Caki2 (cell line): ENCODE measurements around the gene FEZ2. TPM values are rescaled to one million over a fixed set of nuclear protein-coding genes. Genes with fewer than 3 reads are reported as not detected.

ENCODE experiments used
- DNase-seq: peaks from one replicate; pipeline ENCODE4 v3.0.0-alpha.2; 2015; ENCODE audit warnings: low read depth
- in situ Hi-C: cut with HindIII; loops from 2 replicates; pipeline ENCODE4 v1.10.0; 2016; ENCODE audit warnings: low sequenced_read_pairs, low pct_unique_long_range_greater_than_20kb, mixed read lengths
- total RNA-seq: library from RNA; depleted of rRNA; stranded (reverse); fragments of >200 nt; shearing (Covaris generic); gene quantifications from 2 replicates; pipeline ENCODE4 v1.2.3, GENCODE V29; 2014; ENCODE audit warnings: low replicate concordance

Gene FEZ2
- total RNA-seq, 1 experiment from 2014 or later: 52.6 TPM

DNA sequence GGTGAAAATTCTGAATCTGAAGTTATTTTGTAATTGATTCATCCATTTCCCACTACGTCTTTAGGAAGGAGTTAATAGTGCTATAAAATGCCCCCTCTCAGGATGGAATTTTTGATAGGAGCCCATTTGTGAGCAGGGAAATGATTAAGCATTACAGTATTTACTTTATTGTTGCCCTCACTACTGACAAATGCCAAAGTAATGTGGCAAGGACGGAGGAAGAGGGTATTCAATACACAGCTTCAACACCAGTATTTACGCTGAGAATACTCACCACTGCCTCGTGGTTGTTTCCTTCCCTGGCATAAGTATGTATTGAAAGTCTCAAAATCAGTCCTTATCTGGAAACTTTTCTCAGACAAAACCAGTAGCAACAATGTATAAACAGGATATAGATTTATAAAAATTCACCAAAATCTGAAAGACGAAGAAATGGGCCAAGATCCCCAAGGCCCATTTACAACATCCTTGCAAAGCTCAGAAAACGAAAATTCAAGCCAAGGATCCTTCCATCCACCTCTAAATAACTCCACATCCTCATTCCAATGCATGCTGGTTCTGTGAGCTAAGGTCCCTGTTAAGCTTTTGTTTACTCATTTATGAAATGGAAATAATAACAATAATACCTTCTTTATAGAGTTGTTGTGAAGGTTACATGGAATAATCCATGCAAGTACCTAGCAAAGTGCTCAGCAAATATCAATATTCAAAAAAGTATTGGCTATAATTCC is 29.3 kb downstream of the FEZ2 start:
- in situ Hi-C loops: no loop called here
- DNase-seq: no peak

DNA sequence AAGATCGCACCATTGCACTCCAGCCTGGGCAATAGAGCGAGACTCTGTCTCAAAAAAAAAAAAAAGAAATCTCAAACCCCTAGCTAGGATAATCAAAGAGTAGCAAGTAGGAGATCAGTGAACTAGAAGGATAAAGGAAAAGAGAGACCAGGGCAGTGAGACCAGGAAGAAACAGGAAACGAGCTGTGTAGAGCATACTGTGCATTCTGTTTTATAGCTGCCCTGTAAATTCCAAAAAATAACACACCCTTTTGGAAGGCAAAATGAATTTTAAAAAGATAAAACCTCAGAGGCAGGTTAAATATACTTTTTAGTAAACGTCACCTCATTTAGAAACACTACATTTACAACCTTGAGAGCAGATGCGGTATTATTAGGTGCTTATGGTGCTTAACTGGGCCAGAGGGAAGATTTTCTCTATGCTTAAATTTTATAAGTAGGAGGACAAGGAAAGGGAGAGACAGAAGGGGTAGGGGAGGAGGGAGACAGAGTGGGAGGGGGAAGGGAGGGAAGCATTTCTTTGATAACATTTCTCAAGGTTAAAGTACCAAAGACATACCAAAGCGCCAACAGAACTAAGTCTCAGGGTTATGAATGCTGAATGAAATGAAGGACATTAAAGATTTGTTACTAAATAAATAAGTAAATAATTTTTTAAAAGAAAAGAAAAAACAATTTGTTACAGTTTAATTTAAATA is 30.1 kb downstream of the FEZ2 start:
- in situ Hi-C loops: no loop called here
- no peak for DNase-seq

DNA sequence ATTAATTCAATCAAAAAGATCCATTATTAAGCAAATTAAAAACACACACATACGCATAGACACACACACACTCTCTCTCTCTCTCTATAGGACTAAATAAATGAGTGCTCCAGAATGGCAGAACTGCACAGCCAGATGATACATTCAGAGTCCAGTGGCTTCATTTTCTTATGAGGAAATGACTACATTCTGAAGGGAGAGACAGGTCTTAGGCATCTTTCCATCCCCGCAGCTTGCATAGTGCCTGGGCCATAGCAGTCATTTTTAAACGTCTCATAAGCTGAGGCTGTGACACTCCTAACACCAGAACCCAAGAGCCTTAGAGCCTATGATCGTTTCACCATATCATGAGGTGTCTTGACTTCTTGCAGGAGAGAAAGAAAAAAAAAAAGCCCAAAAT is 31.1 kb downstream of the FEZ2 start:
- in situ Hi-C loops: no loop called here
- DNase-seq: no peak

DNA sequence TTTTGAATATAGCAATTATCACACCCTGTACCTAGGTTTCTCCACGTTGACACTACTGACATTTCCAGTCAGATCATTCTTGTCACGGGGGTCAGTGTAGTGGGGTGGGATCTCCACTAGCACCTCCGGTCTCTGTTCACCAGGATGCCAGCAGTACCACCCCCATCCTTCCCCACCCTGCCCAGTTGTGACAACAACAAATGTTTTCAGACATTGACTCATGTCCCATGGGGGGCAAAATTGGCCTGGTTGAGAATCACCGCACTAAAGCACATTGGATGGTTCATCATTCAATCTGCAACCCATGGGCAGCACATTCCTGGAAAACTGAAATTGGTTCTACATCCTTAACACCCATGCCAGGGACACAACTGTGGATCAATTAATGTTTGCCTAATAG is 32.3 kb downstream of the FEZ2 start:
- no peak for DNase-seq
- in situ Hi-C loops: no loop called here

DNA sequence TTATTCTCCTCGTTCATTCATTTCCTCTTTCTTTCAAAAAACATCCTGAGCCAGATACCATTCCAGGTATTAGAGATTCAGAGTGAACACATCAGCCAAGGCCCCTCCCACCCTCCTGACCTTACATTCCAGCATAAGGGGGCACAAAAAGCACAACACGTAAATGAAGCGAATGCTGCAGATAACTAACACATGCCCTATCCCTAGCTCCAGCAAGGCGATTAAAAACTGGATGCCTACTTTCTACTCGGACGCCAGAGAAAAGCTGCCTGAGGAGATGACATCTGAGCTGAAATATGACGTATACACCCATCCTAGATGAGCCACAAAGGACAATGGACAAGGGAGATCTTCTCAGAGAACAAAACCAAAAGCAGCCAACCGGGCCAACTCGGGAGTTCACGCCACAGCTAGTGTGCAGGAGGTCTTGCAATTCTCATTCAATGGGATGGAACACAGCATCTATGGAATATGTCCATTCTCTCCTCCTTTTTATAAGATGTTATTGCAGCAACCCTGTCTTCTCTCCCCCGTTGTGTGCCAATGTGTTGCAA is 33.5 kb downstream of the FEZ2 start:
- DNase-seq: no peak
- in situ Hi-C loops: no loop called here

DNA sequence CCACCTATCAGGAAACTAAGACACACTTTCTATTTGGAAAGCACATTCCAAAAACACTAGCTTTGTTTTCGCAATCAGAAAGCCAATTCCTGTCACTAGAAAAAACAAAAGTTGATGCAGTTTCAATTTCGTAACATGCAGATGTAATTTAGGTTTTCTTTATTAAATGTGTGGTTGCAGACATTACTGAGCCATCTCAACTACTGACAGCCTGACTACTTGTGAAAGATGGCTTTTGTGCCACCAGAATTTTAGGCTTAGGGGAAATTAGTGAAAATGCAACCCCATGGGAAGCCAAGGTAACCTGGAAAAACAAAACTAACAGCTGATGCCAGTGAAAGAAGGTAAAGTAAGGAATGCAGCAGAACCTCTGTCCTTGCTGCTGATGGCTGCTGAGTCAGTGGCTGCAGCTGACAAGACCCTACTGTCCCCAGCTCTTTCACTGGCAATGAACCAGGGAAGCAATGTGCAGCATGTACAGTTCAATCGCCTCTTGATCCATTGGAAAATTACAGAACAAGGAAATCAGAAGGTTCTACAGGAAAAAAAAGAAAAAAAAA is 34.9 kb downstream of the FEZ2 start:
- in situ Hi-C loops: no loop called here
- no peak for DNase-seq

DNA sequence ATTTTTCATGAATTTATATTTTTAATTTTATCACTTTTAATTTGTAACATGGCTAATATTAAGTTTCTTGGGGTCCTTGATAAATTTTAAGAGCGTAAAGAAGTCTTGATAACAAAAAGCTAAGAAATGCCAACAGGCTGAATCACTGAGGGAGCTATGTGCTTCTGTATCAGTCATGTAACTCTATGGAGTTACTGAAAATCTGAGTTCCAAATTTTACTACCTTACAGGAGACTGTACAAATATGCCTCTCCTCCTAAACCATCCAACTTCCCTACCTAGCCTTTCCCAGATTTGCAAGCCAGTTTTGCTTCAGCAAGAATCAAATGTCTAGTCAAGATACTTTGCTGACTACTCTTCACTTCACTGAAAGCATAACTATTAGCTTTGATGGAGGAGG is 35.7 kb downstream of the FEZ2 start:
- in situ Hi-C loops: no loop called here

DNA sequence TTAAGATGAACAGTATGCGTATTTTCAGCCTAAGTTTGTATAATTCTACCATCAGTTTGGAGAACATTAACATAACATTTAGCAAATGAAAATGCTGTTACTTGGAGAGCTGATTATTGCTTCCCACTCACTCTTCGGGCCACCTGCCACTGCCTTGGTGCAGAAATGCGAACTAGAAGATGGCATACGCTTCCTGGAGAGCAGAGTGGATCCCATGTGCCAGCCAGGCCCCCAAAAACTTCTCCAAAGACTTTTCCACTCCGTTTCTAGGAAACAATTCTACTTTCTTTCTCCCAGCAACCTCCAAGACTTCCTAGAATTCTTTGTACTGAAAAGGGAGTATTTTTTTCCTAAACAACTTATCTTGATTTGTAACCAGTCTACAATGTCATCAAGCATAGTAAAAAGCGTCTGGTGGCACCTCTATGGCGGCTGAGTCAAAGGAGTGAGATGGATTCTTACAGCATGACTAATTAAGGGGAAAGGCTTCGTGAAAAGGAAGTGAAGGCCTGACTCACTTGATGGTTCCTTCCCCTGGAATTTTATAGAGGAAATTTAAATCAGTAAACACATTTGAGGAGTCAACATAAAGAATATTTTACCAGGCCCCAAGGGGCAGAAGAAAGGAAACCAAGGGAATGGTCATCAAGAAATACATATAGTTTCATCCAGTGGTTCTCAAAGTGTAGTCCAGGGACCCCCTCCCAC is 36.6 kb downstream of the FEZ2 start:
- in situ Hi-C loops: no loop called here
- DNase-seq: peak; percentile 89

More for the DNA sequence above, 35.7 kb downstream of the FEZ2 start:
- DNase-seq: no peak

DNA sequence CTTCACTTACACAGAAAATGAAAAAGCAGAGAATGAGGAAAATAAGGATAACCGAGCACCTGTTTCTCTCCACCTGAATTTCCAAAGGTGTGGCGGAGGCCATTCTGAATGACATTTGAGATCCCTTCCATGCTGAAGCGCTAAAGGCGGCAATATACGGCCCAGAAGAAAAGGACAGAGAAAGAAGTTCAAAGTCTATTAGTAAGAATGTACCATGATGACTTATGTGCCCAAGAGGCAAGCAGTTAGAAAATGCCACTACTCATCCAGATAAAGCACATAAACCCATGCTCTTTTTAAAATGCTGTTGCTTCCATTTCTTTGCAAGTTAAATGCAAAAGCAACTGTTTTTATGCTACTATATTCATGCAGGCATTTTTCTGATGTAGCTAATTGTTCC is 37.2 kb downstream of the FEZ2 start:
- in situ Hi-C loops: no loop called here
- no peak for DNase-seq

DNA sequence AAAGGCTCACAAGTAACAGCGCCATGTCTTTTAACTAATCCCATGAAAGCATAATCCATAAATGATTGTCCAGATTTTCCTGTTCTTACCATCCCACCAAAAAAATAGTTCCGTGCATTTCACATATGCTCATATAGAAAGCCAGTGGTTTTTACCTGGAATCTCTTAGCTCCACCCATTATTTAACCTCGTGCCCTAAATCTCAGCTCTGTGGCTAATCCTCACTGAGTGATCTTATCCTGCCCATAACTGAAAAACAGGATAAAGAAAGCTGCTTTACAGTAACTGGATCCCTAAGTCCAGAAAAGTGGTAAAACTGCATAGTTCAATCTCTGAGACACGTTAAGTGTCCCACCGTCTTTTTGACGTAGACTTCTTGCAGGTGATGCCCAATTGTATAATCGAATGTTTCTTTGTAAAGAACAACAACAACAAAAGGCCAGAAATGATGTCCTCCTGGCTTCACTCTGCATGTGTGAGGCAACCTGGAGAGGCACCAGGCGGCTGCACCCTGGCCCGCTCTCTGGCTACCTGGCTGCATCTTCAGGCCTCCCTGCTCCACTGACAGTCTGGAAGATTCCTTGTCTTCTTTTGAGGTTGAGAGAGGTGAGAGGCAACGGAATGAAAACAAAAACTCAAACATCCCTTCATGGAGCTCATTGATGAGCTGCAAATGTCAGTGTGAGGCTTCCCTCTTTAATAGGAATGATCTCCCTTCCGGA is 38.6 kb downstream of the FEZ2 start:
- in situ Hi-C loops: no loop called here
- no peak for DNase-seq

DNA sequence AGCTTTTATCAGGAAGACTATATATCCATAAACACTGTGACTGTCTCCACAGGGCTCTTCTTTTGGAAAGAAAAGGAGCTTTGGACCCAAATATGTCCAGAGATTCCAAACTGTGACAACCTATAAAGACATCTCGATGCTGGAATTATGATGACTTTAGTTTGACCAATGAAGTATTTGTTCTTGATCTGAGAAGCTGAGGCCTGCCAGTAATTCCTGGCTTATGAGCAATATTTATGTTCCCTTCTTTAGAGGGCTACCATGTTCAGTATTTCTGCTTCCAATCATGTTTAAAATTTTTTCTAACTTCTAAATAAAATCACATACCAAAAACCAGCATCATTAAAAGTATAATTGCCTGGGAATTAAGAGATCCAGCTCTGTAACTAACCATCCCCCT is 41.1 kb downstream of the FEZ2 start:
- DNase-seq: no peak
- in situ Hi-C loops: no loop called here

DNA sequence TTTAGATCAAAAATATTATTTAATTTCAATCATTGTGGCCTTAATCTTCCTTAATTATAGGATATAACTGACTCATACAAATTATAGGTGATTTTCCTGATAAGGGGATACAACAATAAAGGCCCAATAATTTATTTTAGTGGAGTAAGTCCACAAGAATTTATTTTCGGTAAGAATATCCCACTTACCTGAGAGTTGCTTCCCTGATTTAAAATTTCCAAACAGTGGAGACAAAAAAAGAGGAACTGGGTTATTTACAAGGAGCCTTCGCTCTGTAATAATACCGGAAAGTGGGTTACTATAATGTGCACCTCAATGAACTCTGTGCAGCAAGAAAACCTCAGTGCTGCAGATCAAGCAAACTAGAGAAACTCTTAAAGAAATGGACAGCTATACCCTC is 42.2 kb downstream of the FEZ2 start:
- in situ Hi-C loops: no loop called here
- DNase-seq: no peak

DNA sequence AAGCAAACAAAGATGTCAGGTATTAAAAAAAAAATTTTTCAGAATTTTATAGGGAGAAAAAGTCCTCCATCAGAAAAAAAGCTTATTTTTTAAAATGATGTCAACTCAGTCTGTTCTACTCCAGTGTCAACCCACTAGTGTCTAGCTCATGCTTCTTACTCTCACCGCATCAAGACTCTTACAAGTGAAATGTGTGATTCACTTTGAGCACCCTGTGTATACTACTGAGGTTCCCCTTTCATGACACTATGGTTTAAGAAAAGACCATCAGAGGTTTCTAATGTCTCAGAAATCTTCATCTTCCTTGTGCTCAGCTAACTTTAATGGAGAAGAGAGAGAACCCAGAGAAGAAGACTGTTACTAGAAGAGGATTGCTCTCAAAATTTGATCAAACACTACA is 43.4 kb downstream of the FEZ2 start:
- DNase-seq: no peak

DNA sequence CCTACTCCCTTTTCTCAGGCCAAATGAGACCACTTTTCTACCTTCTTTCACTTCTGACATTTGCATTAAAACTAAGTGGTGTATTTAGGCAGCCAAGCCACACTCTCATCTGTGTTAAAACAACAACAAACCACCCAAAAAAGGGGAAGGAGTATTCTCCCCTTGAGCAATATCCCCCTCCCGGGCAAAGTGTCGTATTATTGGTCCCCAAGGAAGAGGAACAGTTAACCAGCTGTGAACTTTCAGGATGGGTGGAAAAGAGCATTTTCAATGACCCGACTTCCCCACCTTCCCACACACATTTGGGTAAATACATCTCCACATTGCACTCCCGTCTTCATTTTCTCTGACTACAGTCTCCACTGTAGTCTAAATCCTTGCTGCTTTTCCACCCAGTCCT is 44.3 kb downstream of the FEZ2 start:
- in situ Hi-C loops: no loop called here
- no peak for DNase-seq

More for the DNA sequence above, 43.4 kb downstream of the FEZ2 start:
- in situ Hi-C loops: no loop called here

DNA sequence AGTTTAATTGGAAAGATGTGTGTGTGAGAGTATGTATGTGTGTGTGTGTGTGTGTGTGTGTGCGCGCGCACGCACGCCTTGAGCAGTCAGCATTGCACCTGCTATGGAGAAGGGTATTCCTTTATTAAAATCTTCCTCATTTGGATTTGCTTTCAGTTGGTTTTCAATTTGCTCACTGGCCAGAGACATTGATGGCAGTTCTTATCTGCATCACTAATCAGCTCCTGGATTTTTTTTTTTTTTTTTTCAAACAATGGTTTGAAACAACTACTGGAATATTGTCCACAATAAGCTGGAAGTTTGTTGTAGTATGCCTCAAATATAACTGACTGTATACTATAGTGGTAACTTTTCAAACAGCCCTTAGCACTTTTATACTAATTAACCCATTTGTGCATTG is 48.0 kb downstream of the FEZ2 start:
- in situ Hi-C loops: no loop called here
- DNase-seq: no peak

DNA sequence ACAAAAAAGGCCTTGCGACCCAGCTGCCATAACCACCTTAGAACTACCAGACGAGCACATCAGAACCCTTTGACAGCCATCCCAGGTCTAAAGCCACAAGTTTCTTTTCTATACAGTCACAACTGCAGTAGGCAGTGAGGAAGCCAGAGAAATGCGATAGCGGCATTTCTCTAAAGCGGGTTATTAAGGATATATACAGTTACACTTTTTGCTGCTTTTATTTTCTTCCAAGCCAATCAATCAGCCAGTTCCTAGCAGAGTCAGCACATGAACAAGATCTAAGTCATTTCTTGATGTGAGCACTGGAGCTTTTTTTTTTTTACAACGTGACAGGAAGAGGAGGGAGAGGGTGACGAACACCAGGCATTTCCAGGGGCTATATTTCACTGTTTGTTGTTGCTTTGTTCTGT is 48.8 kb downstream of the FEZ2 start:
- no peak for DNase-seq
- in situ Hi-C loops: no loop called here

DNA sequence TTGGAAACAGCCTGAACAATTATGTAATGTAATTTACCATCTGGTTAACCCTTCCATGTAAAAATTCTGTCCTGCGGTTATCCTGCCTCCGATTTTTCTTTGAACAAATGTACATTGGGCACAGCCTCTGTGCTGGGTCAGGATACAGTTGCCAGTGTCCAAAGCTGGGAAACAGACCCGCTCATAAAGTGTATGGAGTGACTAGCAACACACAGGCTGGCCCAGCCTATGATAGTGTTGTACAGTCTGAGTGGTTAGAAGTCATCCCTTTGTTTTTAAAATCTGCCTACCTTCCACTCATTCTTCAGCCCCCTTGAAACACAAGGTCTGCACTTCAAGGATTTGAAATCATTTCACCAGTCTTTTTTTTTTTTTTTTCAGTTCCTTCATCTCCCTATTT is 50.1 kb downstream of the FEZ2 start:
- in situ Hi-C loops: no loop called here
- no peak for DNase-seq

DNA sequence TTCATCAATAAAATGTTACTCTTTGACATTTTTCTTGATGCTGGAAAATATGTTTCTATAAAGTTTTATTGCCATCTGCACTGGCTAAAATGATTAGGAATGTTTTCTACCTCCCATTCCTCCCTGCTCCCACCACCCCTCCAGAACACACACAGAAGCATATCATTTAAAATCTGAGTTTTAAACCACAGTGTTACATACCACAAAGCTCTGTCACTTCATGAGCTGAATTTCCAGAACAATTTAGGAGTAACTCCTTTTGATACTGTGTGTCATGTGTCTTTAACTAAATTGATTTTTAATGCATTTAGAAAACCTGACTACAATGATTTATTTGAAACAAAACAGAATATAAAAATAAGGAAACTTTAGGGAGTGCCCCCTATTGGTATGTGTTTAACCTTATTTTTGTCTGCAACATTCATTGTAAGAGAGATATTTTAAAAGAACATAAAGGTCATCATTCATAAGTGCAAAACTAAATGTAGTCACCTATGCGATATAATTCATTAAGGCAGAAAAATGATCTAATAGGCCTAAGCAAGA is 52.0 kb downstream of the FEZ2 start:
- in situ Hi-C loops: no loop called here
- no peak for DNase-seq
